ENCODE results near the gene AATF. TPM values are rescaled to one million over a fixed set of nuclear protein-coding genes. Genes with fewer than 3 reads are reported as not detected.

AATF gene
- total and polyA plus RNA-seq, 2 experiments from 2014 or later: 35.6 to 48.1 TPM

- no peak overlapping the region for H3K4me3 ChIP-seq
- no peak for DNase-seq
- no peaks in the 10 kb centered on the region for H4K20me1 ChIP-seq (ENCODE audit: insufficient read depth)
- H2AFZ ChIP-seq: no peak overlapping the region
- H3K4me1 ChIP-seq (ENCODE audit: insufficient read depth): no peaks in the 10 kb centered on the region
- no peaks in the 10 kb centered on the region for H3K9me2 ChIP-seq (ENCODE audit: insufficient read depth)
- peaks cover 98% of the 10 kb centered on the region for H3K27me3 ChIP-seq (replicated peaks; ENCODE audit: insufficient read depth)
- H3K4me2 ChIP-seq (ENCODE audit: unreplicated experiment): no peak overlapping the region
- H3F3A ChIP-seq (ENCODE audit: insufficient read depth): no peaks in the 10 kb centered on the region
- H3K27ac ChIP-seq: no peak overlapping the region
- H3K9ac ChIP-seq: no peak overlapping the region
- no peaks in the 10 kb centered on the region for H3K36me3 ChIP-seq (ENCODE audit: low read depth)
- WGBS, 2 experiments (ENCODE audit: low coverage in 1 of 2, low lambda C conversion rate in 2 of 2, missing lambda C conversion rate in 2 of 2): 3% methylated on average over 26 of the region's 26 CpGs
- H3K9me3 ChIP-seq (ENCODE audit: low read depth): no peaks in the 10 kb centered on the region
- TF ChIP-seq EZH2phosphoT487 (IDR thresholded peaks at IDR 0.05; ENCODE audit: insufficient read depth, low read depth) (no peak), EZH2 (IDR thresholded peaks at IDR 0.05; ENCODE audit: insufficient read depth, poor library complexity, severe bottlenecking) (peak; percentile 59)
- H3K79me2 ChIP-seq (ENCODE audit: insufficient read depth): no peaks in the 10 kb centered on the region
- in situ Hi-C loops (cut with MboI): no loop called here
Measured at GRCh38 chr17:36934144-36934691, 14.5 kb upstream of the AATF start.

- H3K9me3 ChIP-seq (ENCODE audit: low read depth): no peaks in the 10 kb centered on the region
- no peak overlapping the region for H3K4me2 ChIP-seq (ENCODE audit: unreplicated experiment)
- no peak overlapping the region for H3K4me3 ChIP-seq
- peaks cover 98% of the 10 kb centered on the region for H3K27me3 ChIP-seq (replicated peaks; ENCODE audit: insufficient read depth)
- no peak overlapping the region for H3K9ac ChIP-seq
- H3F3A ChIP-seq (ENCODE audit: insufficient read depth): no peaks in the 10 kb centered on the region
- 0 out of 2 replicates have a peak, but pooled peaks have one; percentile 71 for TF ChIP-seq EZH2phosphoT487 (IDR thresholded peaks at IDR 0.05; ENCODE audit: insufficient read depth, low read depth)
- no peak for TF ChIP-seq EZH2 (IDR thresholded peaks at IDR 0.05; ENCODE audit: insufficient read depth, poor library complexity, severe bottlenecking)
- 6 to 8% methylated on average over 54 to 76 of the region's 79 CpGs for WGBS, 2 experiments (ENCODE audit: low coverage in 1 of 2, low lambda C conversion rate in 2 of 2, missing lambda C conversion rate in 2 of 2)
- no peaks in the 10 kb centered on the region for H3K4me1 ChIP-seq (ENCODE audit: insufficient read depth)
- no peaks in the 10 kb centered on the region for H3K79me2 ChIP-seq (ENCODE audit: insufficient read depth)
- no peaks in the 10 kb centered on the region for H4K20me1 ChIP-seq (ENCODE audit: insufficient read depth)
- no peak for DNase-seq
- H3K27ac ChIP-seq: no peak overlapping the region
- H3K36me3 ChIP-seq (ENCODE audit: low read depth): no peaks in the 10 kb centered on the region
- no peak overlapping the region for H2AFZ ChIP-seq
- in situ Hi-C loops (cut with MboI): no loop called here
- H3K9me2 ChIP-seq (ENCODE audit: insufficient read depth): no peaks in the 10 kb centered on the region
Measured at GRCh38 chr17:36934692-36935630, 13.8 kb upstream of the AATF start.

DNA sequence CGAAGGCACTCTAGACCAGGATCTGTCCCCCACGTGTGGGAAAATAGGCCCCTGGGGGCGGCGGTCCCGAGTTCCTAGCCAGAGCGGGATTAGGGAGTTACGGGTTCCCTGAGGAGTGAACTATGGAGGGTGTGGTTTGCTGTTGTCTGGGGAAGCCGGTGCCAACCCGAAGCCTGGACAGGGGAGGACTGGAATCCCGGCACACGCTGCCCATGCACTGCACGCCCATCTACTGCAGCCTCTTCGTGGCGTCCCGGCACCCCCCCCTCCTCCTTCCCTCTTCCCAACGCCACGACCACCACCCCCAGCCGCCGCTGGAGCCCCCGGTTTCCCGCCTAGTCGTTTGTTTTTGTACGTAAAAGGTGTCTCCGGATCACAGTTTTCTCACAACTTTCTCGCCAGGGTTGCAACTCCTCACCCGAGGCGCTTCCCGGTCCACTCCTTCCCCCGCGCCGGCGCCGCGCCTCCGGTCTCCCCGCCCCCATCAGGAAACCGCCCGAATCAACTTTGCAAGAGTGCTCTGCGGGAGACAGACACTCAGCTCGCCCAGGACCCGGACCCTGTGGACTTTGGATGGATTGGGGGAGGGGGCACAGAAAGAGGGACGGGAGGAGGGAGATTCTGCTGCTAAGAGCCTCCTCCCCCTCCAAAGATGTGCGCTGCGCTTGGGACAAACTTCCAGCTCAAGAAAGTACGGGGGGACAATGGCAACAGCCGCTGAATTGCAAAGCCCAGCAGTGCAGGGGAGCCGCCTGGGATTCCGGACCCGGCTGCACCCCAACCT, 12.9 kb upstream of the AATF start:
- peaks cover 96% of the 10 kb centered on the region for H3K27me3 ChIP-seq (replicated peaks; ENCODE audit: insufficient read depth)
- no peaks in the 10 kb centered on the region for H3K9me2 ChIP-seq (ENCODE audit: insufficient read depth)
- H3K27ac ChIP-seq: no peak overlapping the region
- no peak overlapping the region for H3K9ac ChIP-seq
- no peak overlapping the region for H3K4me2 ChIP-seq (ENCODE audit: unreplicated experiment)
- H3K4me3 ChIP-seq: no peak overlapping the region
- DNase-seq: no peak
- H3K36me3 ChIP-seq (ENCODE audit: low read depth): no peaks in the 10 kb centered on the region
- H3K79me2 ChIP-seq (ENCODE audit: insufficient read depth): no peaks in the 10 kb centered on the region
- WGBS, 2 experiments (ENCODE audit: low coverage in 1 of 2, low lambda C conversion rate in 2 of 2, missing lambda C conversion rate in 2 of 2): 2 to 4% methylated on average over 43 to 49 of the region's 49 CpGs
- H3K4me1 ChIP-seq (ENCODE audit: insufficient read depth): no peaks in the 10 kb centered on the region
- in situ Hi-C loops (cut with MboI): no loop called here
- TF ChIP-seq EZH2 (IDR thresholded peaks at IDR 0.05; ENCODE audit: insufficient read depth, poor library complexity, severe bottlenecking) (peak; percentile 97), EZH2phosphoT487 (IDR thresholded peaks at IDR 0.05; ENCODE audit: insufficient read depth, low read depth) (0 out of 2 replicates have a peak, but pooled peaks have one; percentile 58)
- no peaks in the 10 kb centered on the region for H3F3A ChIP-seq (ENCODE audit: insufficient read depth)
- no peaks in the 10 kb centered on the region for H3K9me3 ChIP-seq (ENCODE audit: low read depth)
- no peaks in the 10 kb centered on the region for H4K20me1 ChIP-seq (ENCODE audit: insufficient read depth)
- no peak overlapping the region for H2AFZ ChIP-seq

DNA sequence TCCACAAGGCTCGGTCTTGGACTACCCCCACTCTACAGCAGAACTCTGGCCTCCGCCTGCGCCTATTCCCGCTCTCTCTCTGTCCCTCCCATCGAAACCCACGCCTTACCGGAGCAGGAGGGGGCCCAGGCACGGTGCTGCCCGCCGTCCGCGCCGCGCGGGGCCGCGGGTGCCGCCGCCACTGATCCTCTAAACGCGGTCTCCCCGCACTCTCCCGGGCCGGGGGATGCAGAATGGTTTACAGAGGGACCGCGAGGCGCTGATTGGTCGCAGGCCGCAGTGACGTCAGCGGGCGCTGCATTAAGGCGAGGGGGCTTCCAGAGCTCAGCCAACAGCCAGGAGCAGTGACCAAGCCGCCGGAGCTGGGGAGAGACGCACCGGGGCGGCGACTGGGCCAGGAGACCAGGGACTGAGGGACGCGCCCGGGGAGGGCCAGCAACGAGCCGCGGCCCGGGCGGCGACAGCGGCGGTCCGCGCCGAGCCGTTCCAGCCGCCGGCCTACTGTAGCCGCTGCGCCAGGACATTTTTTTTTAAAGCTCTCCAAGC, 12.2 kb upstream of the AATF start:
- no peak overlapping the region for H3K9ac ChIP-seq
- H2AFZ ChIP-seq: no peak overlapping the region
- no peak overlapping the region for H3K4me2 ChIP-seq (ENCODE audit: unreplicated experiment)
- no peaks in the 10 kb centered on the region for H3K79me2 ChIP-seq (ENCODE audit: insufficient read depth)
- DNase-seq: no peak
- H3K4me3 ChIP-seq: no peak overlapping the region
- no peak overlapping the region for H3K27ac ChIP-seq
- peaks cover 96% of the 10 kb centered on the region for H3K27me3 ChIP-seq (replicated peaks; ENCODE audit: insufficient read depth)
- H3K4me1 ChIP-seq (ENCODE audit: insufficient read depth): no peaks in the 10 kb centered on the region
- no peak for TF ChIP-seq EZH2 (IDR thresholded peaks at IDR 0.05; ENCODE audit: insufficient read depth, poor library complexity, severe bottlenecking)
- no peak for TF ChIP-seq EZH2phosphoT487 (IDR thresholded peaks at IDR 0.05; ENCODE audit: insufficient read depth, low read depth)
- no peaks in the 10 kb centered on the region for H3K9me2 ChIP-seq (ENCODE audit: insufficient read depth)
- H4K20me1 ChIP-seq (ENCODE audit: insufficient read depth): no peaks in the 10 kb centered on the region
- H3K9me3 ChIP-seq (ENCODE audit: low read depth): no peaks in the 10 kb centered on the region
- WGBS, 2 experiments (ENCODE audit: low coverage in 1 of 2, low lambda C conversion rate in 2 of 2, missing lambda C conversion rate in 2 of 2): 4 to 7% methylated on average over 43 to 45 of the region's 58 CpGs
- in situ Hi-C loops (cut with MboI): no loop called here
- H3K36me3 ChIP-seq (ENCODE audit: low read depth): no peaks in the 10 kb centered on the region
- no peaks in the 10 kb centered on the region for H3F3A ChIP-seq (ENCODE audit: insufficient read depth)
